Stimulated activated CD4-positive, alpha-beta T cell treated with anti-CD3 and anti-CD28 coated beads, Interleukin-4, amount 100 ng/mL, for 24 hours (primary cell): Measurements from ENCODE around the gene CD109.
"Not testable (repeated sequence)": the region's sequence is repeated elsewhere in the genome, so short reads cannot be mapped to it uniquely, and the experiment has no call there.

ENCODE experiments used
- DNase-seq: peaks from one replicate; pipeline ENCODE4 v3.0.0-alpha.2; 2020

CD109 gene

GRCh38 chr6:73690056-73690455 lies 5.9 kb upstream of the CD109 start:
- no peak for DNase-seq

- no peak for DNase-seq
Measured at GRCh38 chr6:73691512-73691911, 4.5 kb upstream of the CD109 start.

- peak; percentile 17 for DNase-seq
Measured at GRCh38 chr6:73694711-73695411, 1.1 kb upstream of the CD109 start.

- DNase-seq = no peak
Measured at GRCh38 chr6:73696966-73697655, 1.1 kb downstream of the CD109 start.

- DNase-seq = no peak
Measured at GRCh38 chr6:73699676-73700459, 3.9 kb downstream of the CD109 start.

DNA sequence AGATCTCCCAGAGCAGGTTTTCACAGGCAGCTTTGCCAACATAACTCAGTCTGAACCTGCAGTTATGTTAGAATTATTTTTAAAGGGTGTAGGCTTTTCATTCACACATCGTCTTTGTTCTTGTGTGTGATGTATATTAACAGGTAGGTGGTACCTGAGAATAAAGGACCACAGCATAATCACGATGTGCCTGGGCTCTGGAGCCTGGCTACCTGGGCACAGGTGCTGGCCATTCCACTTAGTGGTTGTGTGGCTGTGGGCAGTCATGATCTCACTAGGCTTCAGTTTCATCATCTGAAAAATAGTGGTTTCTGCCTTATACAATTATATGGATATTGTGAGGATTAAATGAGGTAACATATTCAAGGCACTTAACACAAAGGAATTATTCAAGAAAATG lies 6.4 kb downstream of the CD109 start:
- DNase-seq = no peak

GRCh38 chr6:73703466-73703865 lies 7.5 kb downstream of the CD109 start:
- DNase-seq = no peak

GRCh38 chr6:73704260-73704659 lies 8.3 kb downstream of the CD109 start:
- peak; percentile 39 for DNase-seq

- DNase-seq = no peak
Measured at GRCh38 chr6:73704798-73705197, 8.8 kb downstream of the CD109 start.

DNA sequence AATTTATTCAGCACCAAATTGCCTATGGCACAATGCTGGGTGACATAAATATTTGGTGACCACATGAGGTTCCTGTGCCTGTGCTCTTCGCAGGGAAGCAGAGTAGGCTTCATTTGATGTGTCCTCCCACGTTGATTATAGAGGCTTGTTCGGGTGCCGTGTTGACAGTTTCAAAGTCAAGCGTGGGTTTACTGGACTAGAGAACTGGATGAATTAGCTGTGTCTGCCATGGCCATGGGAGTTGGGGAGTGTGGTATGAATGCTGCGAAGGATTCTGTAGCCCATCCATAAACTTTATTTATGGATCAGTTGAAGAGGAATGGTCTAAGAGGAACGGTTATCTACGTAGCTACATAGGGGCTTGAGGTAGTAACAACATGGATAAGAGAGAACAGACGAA lies 11.0 kb downstream of the CD109 start:
- DNase-seq = no peak

DNA sequence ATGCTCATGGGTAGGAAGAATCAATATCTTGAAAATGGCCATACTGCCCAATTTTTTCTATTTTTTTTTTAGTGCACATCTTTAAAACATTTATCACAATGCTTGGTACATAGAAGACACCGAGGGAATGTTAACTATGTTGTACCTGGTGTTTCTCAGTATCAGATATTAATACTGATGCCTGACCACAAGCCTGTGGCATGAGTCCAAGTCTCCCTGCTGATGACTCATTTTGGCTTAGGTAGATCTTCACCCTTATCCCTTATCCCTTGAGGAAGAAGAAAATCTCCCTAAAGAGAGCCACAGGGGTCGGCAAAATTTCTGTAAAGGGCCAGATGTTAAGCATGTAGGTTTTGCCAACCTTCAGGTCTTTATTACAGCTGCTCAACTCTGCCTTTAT lies 14.5 kb downstream of the CD109 start:
- DNase-seq = no peak

GRCh38 chr6:73710948-73711347 lies 14.9 kb downstream of the CD109 start:
- no peak for DNase-seq

- no peak for DNase-seq
Measured at GRCh38 chr6:73712535-73713173, 16.7 kb downstream of the CD109 start.

DNA sequence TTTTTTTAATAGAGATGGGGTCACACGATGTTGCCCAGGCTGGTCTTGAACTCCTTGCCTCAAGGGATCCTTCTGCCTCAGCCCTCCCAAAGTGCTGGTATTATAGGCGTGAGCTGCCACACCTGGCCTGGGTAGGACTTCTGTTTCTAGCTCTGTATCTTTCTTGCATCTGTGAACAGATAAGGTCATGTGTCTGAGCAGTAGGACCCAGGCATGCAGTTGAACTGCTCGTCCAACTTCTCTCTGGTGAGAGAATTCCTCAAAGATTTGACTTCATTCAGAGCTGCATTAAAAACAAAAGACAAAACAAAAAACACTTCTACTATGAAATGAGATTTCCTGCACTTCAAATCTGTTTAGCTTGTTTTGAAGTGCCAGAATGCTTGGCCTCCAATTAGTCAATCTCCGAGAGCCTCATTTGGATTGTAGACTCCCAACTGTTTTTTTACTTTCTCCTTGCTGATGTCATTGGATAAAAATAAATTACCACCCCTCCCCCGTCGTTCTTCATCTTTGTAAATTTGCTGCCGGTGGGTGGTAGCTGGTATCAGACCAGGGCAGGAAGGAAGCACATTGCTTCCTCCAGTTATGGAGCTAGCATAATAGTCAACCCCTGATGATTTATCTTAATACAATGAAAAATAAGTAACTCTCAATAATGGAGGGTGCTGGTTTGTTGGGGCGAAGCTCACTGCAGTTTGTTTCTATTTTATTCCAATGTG lies 17.6 kb downstream of the CD109 start:
- DNase-seq = no peak

DNA sequence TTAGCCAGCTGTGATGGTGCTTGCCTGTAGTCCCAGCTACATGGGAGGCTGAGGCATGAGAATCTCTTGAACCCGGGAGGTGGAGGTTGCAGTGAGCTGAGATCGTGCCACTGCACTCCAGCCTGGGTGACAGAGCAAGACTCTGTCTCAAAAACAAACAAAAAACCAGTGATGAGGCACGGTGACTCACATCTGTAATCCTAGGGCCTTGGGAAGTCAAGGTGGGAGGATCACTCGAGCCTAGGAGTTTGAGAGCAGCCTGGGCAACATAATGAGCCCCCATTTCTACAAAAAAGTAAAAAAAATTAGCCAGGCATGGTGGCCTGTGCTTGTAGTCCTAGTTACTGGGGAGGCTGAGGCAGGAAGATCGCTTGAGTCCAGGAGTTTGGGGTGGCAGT lies 19.1 kb downstream of the CD109 start:
- not testable (repeated sequence) for DNase-seq

DNA sequence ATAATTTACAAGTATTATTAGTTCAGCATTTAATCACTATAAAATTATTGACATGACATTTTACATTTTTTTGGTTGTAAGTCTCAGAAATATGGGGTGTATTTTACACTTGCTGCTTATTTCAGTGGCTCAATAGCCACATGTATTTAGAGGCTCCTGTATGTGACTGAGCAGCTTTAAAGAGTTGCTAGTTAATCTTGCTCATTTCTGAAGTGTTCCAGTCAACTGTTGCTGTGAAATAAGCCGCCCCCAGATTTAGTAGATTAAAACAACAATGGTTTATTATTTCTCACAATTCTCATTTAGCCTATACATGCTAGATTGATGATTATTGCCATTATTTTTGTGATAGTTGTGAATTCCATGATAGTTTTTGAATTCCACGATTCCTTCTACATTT lies 23.0 kb downstream of the CD109 start:
- no peak for DNase-seq

DNA sequence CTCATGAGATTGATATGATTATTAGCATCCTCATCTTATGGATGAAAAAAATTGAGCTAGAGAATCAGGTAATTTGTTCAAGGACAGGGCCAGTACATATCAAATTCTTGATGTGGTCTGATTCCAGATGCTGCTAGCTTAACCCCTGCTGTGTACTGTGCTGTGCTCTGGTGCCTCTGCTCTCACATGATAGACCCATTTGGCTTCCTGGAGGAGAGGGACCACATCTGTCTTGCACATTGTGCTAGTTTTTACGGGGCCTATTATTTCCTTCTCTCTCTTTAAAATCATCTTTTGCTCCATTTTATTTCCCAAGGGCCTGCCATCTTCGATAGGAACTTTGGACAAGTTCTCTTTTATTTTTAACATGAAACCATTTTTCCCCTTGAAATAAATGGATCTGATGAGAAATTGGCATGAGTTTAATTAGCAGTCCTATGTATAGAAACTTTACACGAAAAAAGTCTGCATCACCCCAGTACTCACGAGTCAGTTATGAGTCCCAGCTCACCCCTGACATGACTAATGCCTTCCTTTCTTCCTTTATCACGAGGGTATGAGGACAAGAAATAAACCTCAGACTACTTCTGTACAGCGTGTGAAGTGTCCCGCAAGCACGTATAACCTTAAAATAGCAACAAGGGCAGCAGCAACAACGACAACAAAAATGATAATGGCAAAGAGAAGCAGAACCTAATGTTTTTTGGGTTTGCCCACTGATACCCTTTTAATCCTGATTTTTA lies 26.5 kb downstream of the CD109 start:
- DNase-seq = peak; percentile 28

GRCh38 chr6:73723480-73723879 lies 27.5 kb downstream of the CD109 start:
- DNase-seq = not testable (repeated sequence)

- no peak for DNase-seq
Measured at GRCh38 chr6:73724389-73724788, 28.4 kb downstream of the CD109 start.

DNA sequence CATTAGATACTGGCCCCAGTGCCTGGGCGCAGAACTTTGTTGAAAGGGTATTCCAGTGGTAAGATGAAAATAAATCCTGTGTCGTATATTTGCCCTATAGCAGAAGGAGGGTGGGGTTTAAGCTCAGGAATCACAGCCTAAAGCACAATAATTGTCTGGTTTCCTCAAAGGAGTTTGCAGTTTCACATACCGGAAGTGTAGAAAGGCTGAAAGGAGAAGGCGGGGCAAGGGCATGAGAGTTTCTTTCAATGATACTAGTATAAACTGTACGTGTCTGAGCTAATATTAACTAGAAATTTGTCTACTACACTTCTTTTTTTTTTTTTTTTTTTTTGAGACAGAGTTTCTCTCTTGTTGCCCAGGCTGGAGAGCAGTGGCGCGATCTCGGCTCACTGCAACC lies 29.2 kb downstream of the CD109 start:
- DNase-seq = not testable (repeated sequence)

- DNase-seq = no peak
Measured at GRCh38 chr6:73727114-73727513, 31.1 kb downstream of the CD109 start.
